ENCODE results near the gene ANKS1A.
A peak's percentile ranks its signal among the peaks of the same experiment; 100 is the strongest.
"Not testable (repeated sequence)": the region's sequence is repeated elsewhere in the genome, so short reads cannot be mapped to it uniquely, and the experiment has no call there.

ANKS1A gene, protein sequence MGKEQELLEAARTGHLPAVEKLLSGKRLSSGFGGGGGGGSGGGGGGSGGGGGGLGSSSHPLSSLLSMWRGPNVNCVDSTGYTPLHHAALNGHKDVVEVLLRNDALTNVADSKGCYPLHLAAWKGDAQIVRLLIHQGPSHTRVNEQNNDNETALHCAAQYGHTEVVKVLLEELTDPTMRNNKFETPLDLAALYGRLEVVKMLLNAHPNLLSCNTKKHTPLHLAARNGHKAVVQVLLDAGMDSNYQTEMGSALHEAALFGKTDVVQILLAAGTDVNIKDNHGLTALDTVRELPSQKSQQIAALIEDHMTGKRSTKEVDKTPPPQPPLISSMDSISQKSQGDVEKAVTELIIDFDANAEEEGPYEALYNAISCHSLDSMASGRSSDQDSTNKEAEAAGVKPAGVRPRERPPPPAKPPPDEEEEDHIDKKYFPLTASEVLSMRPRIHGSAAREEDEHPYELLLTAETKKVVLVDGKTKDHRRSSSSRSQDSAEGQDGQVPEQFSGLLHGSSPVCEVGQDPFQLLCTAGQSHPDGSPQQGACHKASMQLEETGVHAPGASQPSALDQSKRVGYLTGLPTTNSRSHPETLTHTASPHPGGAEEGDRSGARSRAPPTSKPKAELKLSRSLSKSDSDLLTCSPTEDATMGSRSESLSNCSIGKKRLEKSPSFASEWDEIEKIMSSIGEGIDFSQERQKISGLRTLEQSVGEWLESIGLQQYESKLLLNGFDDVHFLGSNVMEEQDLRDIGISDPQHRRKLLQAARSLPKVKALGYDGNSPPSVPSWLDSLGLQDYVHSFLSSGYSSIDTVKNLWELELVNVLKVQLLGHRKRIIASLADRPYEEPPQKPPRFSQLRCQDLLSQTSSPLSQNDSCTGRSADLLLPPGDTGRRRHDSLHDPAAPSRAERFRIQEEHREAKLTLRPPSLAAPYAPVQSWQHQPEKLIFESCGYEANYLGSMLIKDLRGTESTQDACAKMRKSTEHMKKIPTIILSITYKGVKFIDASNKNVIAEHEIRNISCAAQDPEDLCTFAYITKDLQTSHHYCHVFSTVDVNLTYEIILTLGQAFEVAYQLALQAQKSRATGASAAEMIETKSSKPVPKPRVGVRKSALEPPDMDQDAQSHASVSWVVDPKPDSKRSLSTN

DNA sequence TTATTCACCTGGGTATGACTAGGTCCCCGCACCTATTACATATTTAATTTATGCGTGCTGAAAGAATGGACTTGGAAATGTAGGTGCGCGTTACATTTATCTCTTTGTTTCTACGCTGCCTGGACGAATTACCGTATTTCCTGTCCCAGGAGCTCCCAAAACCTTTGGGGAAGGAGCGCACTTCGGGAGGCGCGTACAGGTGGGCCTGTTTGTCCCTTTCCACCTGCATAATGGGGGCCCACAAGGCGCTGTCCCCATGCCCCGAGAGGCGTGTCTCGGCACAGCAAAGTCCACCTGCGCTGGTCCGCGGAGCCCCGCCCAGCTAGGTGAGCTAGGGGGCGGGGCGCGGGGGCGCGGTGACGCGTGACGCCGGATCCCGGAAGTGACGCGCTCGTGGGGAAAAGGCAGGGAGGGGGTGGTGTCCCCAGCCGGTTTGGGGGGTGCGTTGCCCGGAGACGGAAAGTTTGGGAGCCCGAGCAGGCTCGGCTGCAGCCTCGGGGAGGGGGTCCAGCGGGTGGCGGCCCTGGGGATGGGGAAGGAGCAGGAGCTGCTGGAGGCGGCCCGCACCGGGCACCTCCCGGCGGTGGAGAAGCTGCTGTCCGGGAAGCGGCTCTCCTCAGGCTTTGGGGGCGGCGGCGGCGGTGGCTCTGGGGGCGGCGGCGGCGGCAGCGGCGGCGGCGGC lies at the start of gene ANKS1A:
Gene ANKS1A (plus strand): TSS at position 382 of the 682 bp plus-strand sequence. CDS start 148 bp downstream, at position 530.
- Mint-ChIP-seq H3K27me3 (peaks cover 23% of the 10 kb centered on the region), H3K27ac (peak within 1 kb of the TSS; percentile 95), H3K36me3 (peaks cover 10% of the 10 kb centered on the region), H3K4me3 (peak within 1 kb of the TSS; percentile 97), H3K4me1 (peaks cover 47% of the 10 kb centered on the region), H3K9me3 (peaks cover 3% of the 10 kb centered on the region)
- CTCF ChIA-PET: no interaction called here
- peak; percentile 92 for DNase-seq

DNA sequence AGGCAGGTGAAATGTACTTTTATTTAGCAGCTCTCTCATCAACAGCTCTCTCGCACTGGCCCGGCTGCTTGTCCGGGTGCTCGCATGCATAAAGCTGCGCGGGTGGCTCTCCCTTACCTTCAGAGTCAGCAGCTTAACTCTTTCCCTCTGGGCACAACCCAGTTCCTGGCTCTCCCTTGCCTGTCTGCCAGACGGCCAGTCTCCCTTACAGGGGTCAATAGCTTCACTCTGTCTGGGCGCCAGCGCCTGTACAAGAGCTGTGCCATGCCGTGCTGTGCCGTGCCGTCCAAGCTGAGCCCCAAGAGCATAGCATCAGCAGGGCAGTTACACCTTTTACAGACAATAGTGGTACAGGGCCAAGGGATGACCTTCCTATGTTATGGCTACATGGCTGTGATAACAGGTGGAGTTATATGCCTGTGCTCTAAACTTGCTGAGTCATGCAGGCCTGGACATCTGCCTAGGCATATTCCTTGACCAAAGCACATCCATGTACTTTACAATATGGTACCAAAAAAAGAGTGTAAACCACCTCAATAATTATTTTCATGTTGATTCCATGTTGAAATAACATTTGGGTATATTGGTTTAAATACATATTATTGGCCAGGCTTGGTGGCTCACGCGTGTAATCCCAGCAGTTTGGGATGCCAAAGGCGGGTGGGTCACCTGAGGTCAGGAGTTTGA lies 49.2 kb upstream of the ANKS1A start:
- DNase-seq: no peak
- Mint-ChIP-seq H3K36me3 (peaks cover 27% of the 10 kb centered on the region), H3K4me3 (no peak overlapping the region), H3K4me1 (peaks cover 6% of the 10 kb centered on the region), H3K27ac (no peak overlapping the region), H3K9me3 (no peaks in the 10 kb centered on the region), H3K27me3 (no peaks in the 10 kb centered on the region)
- CTCF ChIA-PET: no interaction called here

DNA sequence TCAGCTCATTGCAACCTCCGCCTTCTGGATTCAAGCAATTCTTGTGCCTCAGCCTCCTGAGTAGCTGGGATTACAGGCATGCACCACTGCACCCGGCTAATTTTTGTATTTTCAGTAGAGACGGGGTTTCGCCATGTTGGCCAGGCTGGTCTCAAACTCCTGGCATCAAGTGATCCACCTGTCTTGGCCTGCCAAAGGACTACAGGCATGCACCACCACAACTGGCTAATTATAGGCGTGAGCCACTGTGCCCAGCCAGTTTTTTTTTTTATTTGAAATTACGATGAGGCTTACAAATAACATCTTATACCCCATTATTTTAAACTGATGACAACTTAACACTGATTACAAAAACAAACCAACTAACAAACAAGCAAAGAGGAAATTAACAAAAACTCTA lies 40.0 kb upstream of the ANKS1A start:
- H3K4me3 Mint-ChIP-seq, H3K27me3 Mint-ChIP-seq, H3K27ac Mint-ChIP-seq, H3K36me3 Mint-ChIP-seq, H3K9me3 Mint-ChIP-seq, DNase-seq, H3K4me1 Mint-ChIP-seq, CTCF ChIA-PET: not testable (repeated sequence)

DNA sequence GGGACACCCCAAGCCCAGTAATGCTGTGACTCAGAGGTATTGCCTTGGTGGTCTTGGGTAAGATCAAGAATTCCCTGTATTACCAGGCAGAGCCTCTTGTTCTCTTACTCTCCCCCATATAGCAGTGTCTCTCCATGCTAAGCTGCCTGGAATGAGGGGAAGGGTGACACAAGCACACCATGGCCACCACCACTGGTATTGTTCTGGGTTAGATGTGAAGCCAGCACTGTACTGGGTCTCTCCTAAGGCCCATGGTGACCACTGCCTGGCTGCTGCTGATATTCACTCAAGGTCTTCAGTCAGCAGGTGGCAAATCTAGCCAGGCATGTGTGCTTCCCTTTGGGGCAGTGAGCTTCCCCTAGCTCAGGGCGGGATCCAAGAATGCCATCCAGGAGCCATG lies 37.7 kb upstream of the ANKS1A start:
- no peak overlapping the region for H3K27ac Mint-ChIP-seq
- H3K27me3 Mint-ChIP-seq: no peaks in the 10 kb centered on the region
- no peak for DNase-seq
- peaks cover 17% of the 10 kb centered on the region for H3K36me3 Mint-ChIP-seq
- H3K4me3 Mint-ChIP-seq: no peak overlapping the region
- H3K4me1 Mint-ChIP-seq: no peaks in the 10 kb centered on the region
- CTCF ChIA-PET: no interaction called here
- no peaks in the 10 kb centered on the region for H3K9me3 Mint-ChIP-seq

DNA sequence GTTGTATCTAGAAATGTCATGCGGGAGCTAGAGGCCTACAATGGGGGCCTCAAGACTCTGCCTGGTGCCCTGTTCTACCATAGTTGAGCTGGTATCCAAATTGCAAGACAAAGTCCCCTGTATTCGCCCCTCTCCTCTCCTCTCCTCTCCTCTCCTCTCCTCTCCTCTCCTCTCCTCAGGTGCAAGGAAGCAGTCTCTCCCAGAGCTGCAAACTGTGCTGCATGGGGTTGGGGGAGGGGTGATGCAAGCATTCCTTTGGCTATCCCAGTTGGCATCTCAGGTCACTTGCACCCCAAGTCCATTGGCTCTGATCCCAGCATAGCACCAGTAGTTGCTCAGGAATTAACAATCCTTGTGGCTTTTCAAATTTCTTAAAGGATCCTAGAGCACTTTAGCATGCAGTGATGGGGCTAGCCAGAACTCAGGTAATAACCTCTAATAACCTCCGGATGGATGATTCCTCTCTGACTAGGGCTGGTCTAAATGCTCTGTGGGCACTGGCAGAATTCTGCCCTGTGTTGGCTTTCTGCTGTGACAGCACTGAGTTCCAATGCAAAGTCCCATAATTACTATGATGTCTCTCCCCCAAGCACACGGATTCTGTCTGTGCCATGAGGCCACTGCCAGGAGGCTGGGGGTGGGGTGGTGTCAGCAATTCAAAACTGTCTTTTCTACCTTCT lies 36.5 kb upstream of the ANKS1A start:
- Mint-ChIP-seq H3K9me3 (no peaks in the 10 kb centered on the region), H3K27me3 (no peaks in the 10 kb centered on the region), H3K36me3 (peaks cover 22% of the 10 kb centered on the region), H3K4me3 (no peak overlapping the region), H3K4me1 (no peaks in the 10 kb centered on the region), H3K27ac (peak overlapping the region; percentile 56)
- CTCF ChIA-PET: no interaction called here
- no peak for DNase-seq

DNA sequence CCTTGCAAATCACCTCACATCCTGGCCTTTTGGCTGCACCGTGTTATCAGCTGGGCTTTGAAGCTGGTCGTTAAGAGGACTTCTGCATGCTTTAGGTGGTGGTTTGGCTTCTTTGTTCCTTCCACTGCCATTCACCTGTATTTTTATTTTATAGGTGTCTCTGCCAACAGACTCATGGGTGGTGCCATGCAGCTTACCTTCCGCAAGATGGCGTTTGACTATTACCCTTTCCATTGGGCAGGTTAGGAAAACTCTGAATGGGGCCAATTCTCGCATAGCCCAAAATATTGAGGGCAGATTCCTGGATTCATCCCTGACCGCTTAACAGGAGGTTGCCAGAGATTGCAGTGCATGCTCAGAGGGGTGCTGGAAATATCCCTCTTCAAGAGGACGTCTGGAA lies 33.6 kb upstream of the ANKS1A start:
- Mint-ChIP-seq H3K9me3 (no peaks in the 10 kb centered on the region), H3K27me3 (no peaks in the 10 kb centered on the region), H3K27ac (no peak overlapping the region), H3K4me1 (no peaks in the 10 kb centered on the region), H3K4me3 (no peak overlapping the region), H3K36me3 (peaks cover 36% of the 10 kb centered on the region)
- CTCF ChIA-PET: no interaction called here
- no peak for DNase-seq

DNA sequence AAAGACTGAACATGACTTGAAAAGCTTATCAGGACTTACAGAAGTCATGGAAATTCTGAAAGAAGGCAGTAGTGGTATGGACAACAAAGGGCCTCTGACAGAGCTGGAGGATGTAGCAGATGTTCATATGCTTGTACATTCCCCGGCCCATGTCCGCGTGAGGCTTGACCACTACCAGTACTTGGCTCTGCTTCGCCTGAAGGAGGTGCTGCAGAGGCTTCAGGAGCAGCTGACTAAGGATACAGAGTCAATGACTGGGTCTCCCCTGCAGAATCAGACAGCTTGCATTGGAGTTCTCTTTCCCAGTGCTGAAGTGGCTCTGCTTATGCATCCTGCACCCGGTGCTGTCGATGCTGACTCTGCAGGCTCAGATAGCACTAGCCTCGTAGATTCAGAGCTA lies 30.4 kb upstream of the ANKS1A start:
- peaks cover 41% of the 10 kb centered on the region for H3K36me3 Mint-ChIP-seq

DNA sequence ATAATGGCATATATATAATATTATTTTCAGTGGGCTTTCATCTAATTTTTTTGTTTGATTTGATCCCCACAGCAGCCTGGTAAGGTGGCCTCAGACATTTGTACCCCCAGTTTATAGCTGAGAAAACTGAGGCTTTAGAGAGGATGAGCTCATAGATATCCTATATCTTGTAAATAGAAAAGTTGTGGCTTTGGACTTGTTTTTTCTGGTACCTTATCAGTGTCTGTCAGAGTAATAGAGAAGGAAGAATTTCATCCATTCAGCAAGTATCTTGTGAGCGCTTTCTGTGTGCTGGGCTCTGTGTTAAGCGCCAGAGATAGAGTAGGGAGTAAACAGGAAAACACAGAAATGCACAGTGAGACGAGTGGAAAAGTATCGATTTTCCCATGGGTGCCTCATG lies 29.1 kb upstream of the ANKS1A start:
- H3K27me3 Mint-ChIP-seq: no peaks in the 10 kb centered on the region

More for the DNA sequence above, 30.4 kb upstream of the ANKS1A start:
- Mint-ChIP-seq H3K4me1 (no peaks in the 10 kb centered on the region), H3K9me3 (no peaks in the 10 kb centered on the region), H3K27ac (no peak overlapping the region), H3K27me3 (no peaks in the 10 kb centered on the region), H3K4me3 (no peak overlapping the region)
- no peak for DNase-seq
- CTCF ChIA-PET: no interaction called here

DNA sequence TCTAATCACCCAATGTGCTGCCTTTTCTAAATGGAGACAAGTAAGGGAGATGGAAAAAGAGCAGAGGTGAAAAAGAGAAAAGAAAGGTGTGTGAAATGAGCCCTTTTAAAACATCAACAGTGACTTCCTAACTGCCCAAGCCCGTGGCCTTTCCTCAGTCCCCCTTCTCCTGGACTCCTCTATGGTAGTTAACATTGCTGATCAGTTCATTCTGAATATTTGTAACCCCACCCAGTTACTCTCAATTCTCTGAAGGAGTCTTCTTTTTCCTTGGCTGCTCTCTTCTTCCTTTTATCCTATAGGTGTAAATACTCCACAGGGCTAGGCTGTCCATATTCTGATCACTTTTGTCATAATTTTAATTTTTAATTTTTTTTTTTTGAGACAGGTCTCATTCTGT lies 28.3 kb upstream of the ANKS1A start:
- Mint-ChIP-seq H3K36me3 (peaks cover 49% of the 10 kb centered on the region), H3K27ac (no peak overlapping the region), H3K4me1 (no peaks in the 10 kb centered on the region), H3K4me3 (no peak overlapping the region), H3K27me3 (no peaks in the 10 kb centered on the region), H3K9me3 (no peaks in the 10 kb centered on the region)
- DNase-seq: no peak
- CTCF ChIA-PET: no interaction called here

More for the DNA sequence above, 29.1 kb upstream of the ANKS1A start:
- CTCF ChIA-PET: interaction anchor here (0.9 kb wide), 1 partner anchor 13 kb away, joined by 3 read pairs; no protein-coding TSS in a partner anchor
- Mint-ChIP-seq H3K4me3 (no peak overlapping the region), H3K36me3 (peaks cover 46% of the 10 kb centered on the region), H3K4me1 (no peaks in the 10 kb centered on the region), H3K27ac (no peak overlapping the region), H3K9me3 (no peaks in the 10 kb centered on the region)
- no peak for DNase-seq

DNA sequence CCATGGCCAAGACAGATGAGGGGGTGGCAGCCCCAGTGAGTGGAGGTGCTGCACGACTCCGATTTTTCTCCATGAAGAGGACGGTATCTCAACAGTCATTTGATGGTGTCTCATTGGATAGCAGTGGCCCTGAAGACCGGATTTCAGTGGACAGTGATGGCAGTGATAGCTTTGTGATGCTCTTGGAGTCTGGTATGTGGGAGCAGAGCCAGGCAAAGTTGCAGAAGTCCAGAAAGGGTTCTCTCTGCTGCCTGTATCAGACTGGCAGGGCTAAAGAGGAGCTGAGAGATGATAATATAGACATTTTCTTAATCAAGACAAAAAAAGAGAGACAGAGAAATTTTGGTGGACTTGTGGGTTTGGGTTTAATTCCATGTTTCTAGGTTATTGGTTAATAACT lies 25.0 kb upstream of the ANKS1A start:
- no peak overlapping the region for H3K27ac Mint-ChIP-seq
- no peaks in the 10 kb centered on the region for H3K27me3 Mint-ChIP-seq
- peaks cover 25% of the 10 kb centered on the region for H3K36me3 Mint-ChIP-seq
- no peaks in the 10 kb centered on the region for H3K9me3 Mint-ChIP-seq
- no peaks in the 10 kb centered on the region for H3K4me1 Mint-ChIP-seq
- H3K4me3 Mint-ChIP-seq: no peak overlapping the region
- DNase-seq: no peak
- CTCF ChIA-PET: no interaction called here

DNA sequence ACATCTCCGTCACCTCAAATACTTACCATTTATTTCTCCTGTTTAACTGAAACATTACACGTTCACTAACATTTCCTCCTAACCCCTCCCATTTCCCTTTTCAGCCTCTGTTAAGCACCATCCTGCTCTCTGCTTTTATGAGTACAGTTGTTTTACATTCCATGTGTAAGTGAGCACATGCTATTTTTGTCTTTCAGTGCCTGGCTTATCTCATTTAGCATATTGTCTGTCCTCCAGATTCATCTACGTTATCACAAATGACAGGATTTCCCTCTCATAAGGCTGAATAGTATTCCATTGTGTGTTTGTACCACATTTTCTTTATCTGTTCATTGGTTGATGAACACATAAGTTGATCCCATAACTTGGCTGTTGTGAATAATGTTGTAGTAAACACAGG lies 23.9 kb upstream of the ANKS1A start:
- H3K4me3 Mint-ChIP-seq: no peak overlapping the region
- no peaks in the 10 kb centered on the region for H3K4me1 Mint-ChIP-seq
- no peaks in the 10 kb centered on the region for H3K27me3 Mint-ChIP-seq
- H3K36me3 Mint-ChIP-seq: peaks cover 25% of the 10 kb centered on the region
- no peak overlapping the region for H3K27ac Mint-ChIP-seq
- H3K9me3 Mint-ChIP-seq: no peaks in the 10 kb centered on the region
- CTCF ChIA-PET: no interaction called here
- DNase-seq: no peak

DNA sequence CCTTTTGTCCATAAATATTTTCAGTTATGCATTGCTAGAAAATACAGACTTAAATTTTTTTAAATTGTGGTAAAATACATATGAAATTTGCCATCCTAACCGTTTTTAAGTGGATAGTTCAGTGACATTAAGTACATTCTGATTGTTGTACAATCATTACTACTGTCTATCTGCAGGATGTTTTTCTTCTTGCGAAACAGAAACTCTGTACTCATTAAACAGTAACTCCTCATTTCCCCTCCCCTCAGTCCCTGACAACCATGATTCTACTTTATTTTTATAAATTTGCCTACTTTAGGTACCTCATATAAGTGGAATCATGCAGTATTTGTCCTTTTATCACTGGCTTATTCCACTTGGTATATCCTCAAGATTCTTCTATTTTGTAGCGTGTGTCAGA lies 22.5 kb upstream of the ANKS1A start:
- H3K4me1 Mint-ChIP-seq: no peaks in the 10 kb centered on the region
- no peaks in the 10 kb centered on the region for H3K9me3 Mint-ChIP-seq
- H3K27ac Mint-ChIP-seq: no peak overlapping the region
- no peak overlapping the region for H3K4me3 Mint-ChIP-seq
- no peaks in the 10 kb centered on the region for H3K27me3 Mint-ChIP-seq
- CTCF ChIA-PET: no interaction called here
- H3K36me3 Mint-ChIP-seq: peaks cover 33% of the 10 kb centered on the region
- no peak for DNase-seq

DNA sequence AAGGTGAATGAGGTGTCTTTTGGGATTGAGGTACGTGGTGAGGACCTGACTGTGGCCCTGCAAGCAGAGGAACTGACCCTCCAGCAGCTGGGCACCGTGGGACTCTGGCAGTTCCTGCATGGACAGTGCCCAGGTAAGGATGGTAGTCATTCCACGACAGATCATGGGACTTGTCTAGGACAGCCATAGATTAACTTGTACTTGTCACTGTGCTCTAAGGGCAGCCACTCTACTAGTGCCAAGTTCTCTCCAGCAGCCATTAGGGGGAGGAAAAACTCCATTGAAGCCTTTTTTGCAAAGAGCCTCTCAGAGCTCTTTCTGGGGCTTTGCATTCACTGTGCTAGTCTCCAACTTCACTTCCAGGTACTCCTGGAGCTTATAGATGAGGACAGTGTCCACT lies 21.6 kb upstream of the ANKS1A start:
- DNase-seq: no peak
- Mint-ChIP-seq H3K36me3 (peaks cover 35% of the 10 kb centered on the region), H3K4me3 (no peak overlapping the region), H3K4me1 (no peaks in the 10 kb centered on the region), H3K9me3 (no peaks in the 10 kb centered on the region), H3K27me3 (no peaks in the 10 kb centered on the region), H3K27ac (no peak overlapping the region)
- CTCF ChIA-PET: interaction anchor here (1.0 to 1.7 kb wide), 2 partner anchors 110 to 268 kb away, joined by 3 read pairs; no protein-coding TSS in a partner anchor
